ENCODE results near the gene TTI1. TPM values are rescaled to one million over a fixed set of nuclear protein-coding genes. Genes with fewer than 3 reads are reported as not detected.

The TTI1 gene
- total and polyA plus RNA-seq, 2 donors (not counting 1 experiment from before 2014, with no cell fraction given): 13.9 to 33.9 TPM

GRCh38 chr20:38078084-38078483, 44.8 kb upstream of the TTI1 start:
- peak overlapping the region; percentile 85 for H3K27ac Mint-ChIP-seq
- 96% methylated on average over 2 of the region's 2 CpGs for WGBS (ENCODE audit: insufficient coverage)
- ChIA-PET CTCF (interaction anchor here (0.8 to 7.7 kb wide), 11 partner anchors 14 to 144 kb away, joined by 4 to 131 read pairs (median 53); partner anchors contain the start of genes TGM2 and TTI1), POLR2A (interaction anchor here (1.0 kb wide), 1 partner anchor 11 kb away, joined by 4 read pairs; no protein-coding TSS in a partner anchor)
- Histone ChIP-seq H3K27ac (ENCODE audit: low read length in 2 of 2) (no peak overlapping the region), H3K4me1 (ENCODE audit: control insufficient read depth in 2 of 2, insufficient read depth in 2 of 2, low read length in 2 of 2) (peaks cover 27 to 43% of the 10 kb centered on the region in 2 donors), H3K9ac (ENCODE audit: low read length) (no peak overlapping the region), H4K20me1 (ENCODE audit: control insufficient read depth, insufficient read depth, low read length, poor library complexity, severe bottlenecking) (peaks cover 6% of the 10 kb centered on the region), H3K4me3 (ENCODE audit: control extremely low read depth in 1 of 5, extremely low read depth in 1 of 5, insufficient read depth in 1 of 5, low read depth in 2 of 5, low read length in 4 of 5) (no peak overlapping the region), H3K4me2 (replicated peaks; ENCODE audit: low read depth, low read length, poor library complexity, severe bottlenecking) (no peak overlapping the region), H3K27me3 (replicated peaks in 1 of 4; ENCODE audit: control extremely low read depth in 1 of 4, control insufficient read depth in 3 of 4, insufficient read depth in 4 of 4, low read length in 3 of 4) (no peaks in the 10 kb centered on the region), H2AFZ (ENCODE audit: insufficient read depth, low read depth, low read length, poor library complexity, severe bottlenecking) (no peak overlapping the region), H3K36me3 (replicated peaks in 1 of 2; ENCODE audit: control extremely low read depth in 1 of 2, control insufficient read depth in 1 of 2, extremely low read depth in 1 of 2, insufficient read depth in 2 of 2, low read length in 1 of 2) (peaks cover 2 to 22% of the 10 kb centered on the region in 2 experiments), H3K79me2 (ENCODE audit: control insufficient read depth, insufficient read depth, low read length) (peaks cover 60% of the 10 kb centered on the region), H3K9me3 (ENCODE audit: control extremely low read depth in 1 of 3, control insufficient read depth in 2 of 3, insufficient read depth in 1 of 3, low read length in 2 of 3) (no peaks in the 10 kb centered on the region)
- ATAC-seq (ENCODE audit: low read depth) (no peak), DNase-seq (no peak)
- TF ChIP-seq EZH2 (IDR thresholded peaks at IDR 0.05; ENCODE audit: borderline replicate concordance, insufficient read depth, low read depth, low read length, poor library complexity, severe bottlenecking): no peak
- TF ChIP-seq CTCF (IDR thresholded peaks at IDR 0.05): no peak
- intact Hi-C loops (cut with micrococcal nuclease): no loop called here
- peak overlapping the region; percentile 29 for H3K4me3 Mint-ChIP-seq
- peaks cover 75% of the 10 kb centered on the region for H3K4me1 Mint-ChIP-seq
- H3K9me3 Mint-ChIP-seq (ENCODE audit: insufficient read depth): no peaks in the 10 kb centered on the region
- H3K27me3 Mint-ChIP-seq: no peaks in the 10 kb centered on the region

- Histone ChIP-seq H4K20me1 (ENCODE audit: control insufficient read depth, insufficient read depth, low read length, poor library complexity, severe bottlenecking) (peaks cover 6% of the 10 kb centered on the region), H3K9me3 (ENCODE audit: control extremely low read depth in 1 of 3, control insufficient read depth in 2 of 3, insufficient read depth in 1 of 3, low read length in 2 of 3) (no peaks in the 10 kb centered on the region), H3K4me3 (ENCODE audit: control extremely low read depth in 1 of 5, extremely low read depth in 1 of 5, insufficient read depth in 1 of 5, low read depth in 2 of 5, low read length in 4 of 5) (no peak overlapping the region), H3K9ac (ENCODE audit: low read length) (no peak overlapping the region), H3K4me2 (replicated peaks; ENCODE audit: low read depth, low read length, poor library complexity, severe bottlenecking) (peak overlapping the region; percentile 35), H3K79me2 (ENCODE audit: control insufficient read depth, insufficient read depth, low read length) (peaks cover 46% of the 10 kb centered on the region), H3K27ac (ENCODE audit: low read length in 2 of 2) (peak overlapping the region; percentile 30 to 53), H3K27me3 (replicated peaks in 1 of 4; ENCODE audit: control extremely low read depth in 1 of 4, control insufficient read depth in 3 of 4, insufficient read depth in 4 of 4, low read length in 3 of 4) (no peaks in the 10 kb centered on the region), H2AFZ (ENCODE audit: insufficient read depth, low read depth, low read length, poor library complexity, severe bottlenecking) (no peak overlapping the region), H3K36me3 (replicated peaks in 1 of 2; ENCODE audit: control extremely low read depth in 1 of 2, control insufficient read depth in 1 of 2, extremely low read depth in 1 of 2, insufficient read depth in 2 of 2, low read length in 1 of 2) (peaks cover 5 to 25% of the 10 kb centered on the region in 2 experiments), H3K4me1 (ENCODE audit: control insufficient read depth in 2 of 2, insufficient read depth in 2 of 2, low read length in 2 of 2) (peaks cover 27 to 43% of the 10 kb centered on the region in 2 donors)
- TF ChIP-seq CTCF (IDR thresholded peaks at IDR 0.05) (peak; percentile 23), EZH2 (IDR thresholded peaks at IDR 0.05; ENCODE audit: borderline replicate concordance, insufficient read depth, low read depth, low read length, poor library complexity, severe bottlenecking) (no peak)
- no peaks in the 10 kb centered on the region for H3K27me3 Mint-ChIP-seq
- H3K4me3 Mint-ChIP-seq: peak overlapping the region; percentile 46
- peaks cover 74% of the 10 kb centered on the region for H3K4me1 Mint-ChIP-seq
- H3K27ac Mint-ChIP-seq: peak overlapping the region; percentile 57
- peak; percentile 71 for DNase-seq
- CTCF ChIA-PET: interaction anchor here (0.6 to 7.7 kb wide), 9 partner anchors 12 to 387 kb away, joined by 3 to 131 read pairs (median 62); partner anchors contain the start of gene TGM2
- POLR2A ChIA-PET: interaction anchor here (0.6 to 1.5 kb wide), 7 partner anchors 11 to 60 kb away, joined by 3 to 20 read pairs (median 5); no protein-coding TSS in a partner anchor
- intact Hi-C loops (cut with micrococcal nuclease): loop anchor here (1.0 kb wide), 2 partner anchors 18 to 43 kb away; partner anchors contain the start of genes RPRD1B and TTI1
- peak; percentile 81 for ATAC-seq (ENCODE audit: low read depth)
- H3K9me3 Mint-ChIP-seq (ENCODE audit: insufficient read depth): no peaks in the 10 kb centered on the region
These were observed 43.3 kb upstream of the TTI1 start for GRCh38 chr20:38076548-38076947.

All from B cell (primary cell).